Activated T-helper 17 cell treated with anti-CD3 and anti-CD28 coated beads, Interleukin-2, amount 50 U/mL, for 72 hours (primary cell): ENCODE measurements around the gene RAB3B. TPM values are rescaled to one million over a fixed set of nuclear protein-coding genes. Genes with fewer than 3 reads are reported as not detected.
"Not testable (repeated sequence)": the region's sequence is repeated elsewhere in the genome, so short reads cannot be mapped to it uniquely, and the experiment has no call there.

Experiments
- ATAC-seq: fragments of 150-1000 bp; cut with Tn5 transposase; replicated peaks from 2 replicates; pipeline ENCODE4 v1.10.0; 2021; ENCODE audit warnings: mild to moderate bottlenecking, moderate library complexity
- H3K27ac Mint-ChIP-seq: one replicate; pipeline ENCODE4 v1.8.0; 2022; ENCODE audit warnings: mixed read lengths
- H3K27me3 Mint-ChIP-seq: one replicate; pipeline ENCODE4 v1.8.0; 2022; ENCODE audit warnings: mixed read lengths
- H3K36me3 Mint-ChIP-seq: one replicate; pipeline ENCODE4 v1.8.0; 2022; ENCODE audit warnings: low read depth, mild to moderate bottlenecking, mixed read lengths
- H3K4me1 Mint-ChIP-seq: one replicate; pipeline ENCODE4 v1.8.0; 2022; ENCODE audit warnings: mixed read lengths
- H3K4me3 Mint-ChIP-seq: one replicate; pipeline ENCODE4 v1.8.0; 2022; ENCODE audit warnings: mild to moderate bottlenecking, mixed read lengths
- H3K9me3 Mint-ChIP-seq: one replicate; pipeline ENCODE4 v1.8.0; 2022; ENCODE audit warnings: mixed read lengths
- total RNA-seq, 2 donors: library from RNA; stranded (reverse); gene quantifications; one replicate each; pipeline ENCODE4 v1.2.3, GENCODE V29; 2022

The RAB3B gene
- total RNA-seq = under 1 TPM; 0.26 TPM

GRCh38 chr1:51990478-51990965, at the start of gene RAB3B:
Gene RAB3B (minus strand): TSS chr1:51990700. CDS start chr1:51977117, 13,583 bp downstream.
- H3K27ac Mint-ChIP-seq = no peak within 1 kb of the TSS
- no peaks in the 10 kb centered on the region for H3K9me3 Mint-ChIP-seq
- ATAC-seq = peak; percentile 99
- H3K4me1 Mint-ChIP-seq = peaks cover 9% of the 10 kb centered on the region
- no peaks in the 10 kb centered on the region for H3K36me3 Mint-ChIP-seq
- peak within 1 kb of the TSS; percentile 75 for H3K4me3 Mint-ChIP-seq
- H3K27me3 Mint-ChIP-seq = peaks cover 26% of the 10 kb centered on the region

GRCh38 chr1:52037909-52038308, 47.4 kb upstream of the RAB3B start:
- Mint-ChIP-seq H3K4me1 (peaks cover 6% of the 10 kb centered on the region), H3K9me3 (no peaks in the 10 kb centered on the region), H3K36me3 (peaks cover 70% of the 10 kb centered on the region), H3K27ac (no peak overlapping the region), H3K4me3 (no peak overlapping the region), H3K27me3 (no peaks in the 10 kb centered on the region)
- ATAC-seq = no peak

- no peak overlapping the region for H3K27ac Mint-ChIP-seq
- peaks cover 7% of the 10 kb centered on the region for H3K4me1 Mint-ChIP-seq
- ATAC-seq = no peak
- H3K9me3 Mint-ChIP-seq = no peaks in the 10 kb centered on the region
- H3K27me3 Mint-ChIP-seq = no peaks in the 10 kb centered on the region
- peaks cover 74% of the 10 kb centered on the region for H3K36me3 Mint-ChIP-seq
- no peak overlapping the region for H3K4me3 Mint-ChIP-seq
Measured at GRCh38 chr1:52037402-52037814, 46.9 kb upstream of the RAB3B start.

GRCh38 chr1:52034050-52034384, 43.5 kb upstream of the RAB3B start:
- H3K36me3 Mint-ChIP-seq = peaks cover 64% of the 10 kb centered on the region
- H3K27me3 Mint-ChIP-seq = no peaks in the 10 kb centered on the region
- H3K4me1 Mint-ChIP-seq = peaks cover 25% of the 10 kb centered on the region
- H3K4me3 Mint-ChIP-seq = peak overlapping the region; percentile 87
- H3K9me3 Mint-ChIP-seq = no peaks in the 10 kb centered on the region
- no peak for ATAC-seq
- peak overlapping the region; percentile 96 for H3K27ac Mint-ChIP-seq

- peaks cover 60% of the 10 kb centered on the region for H3K36me3 Mint-ChIP-seq
Measured at GRCh38 chr1:52033190-52034049, 42.9 kb upstream of the RAB3B start, which contains the start of gene KTI12. Gene KTI12 (minus strand): TSS chr1:52033810. CDS start chr1:52033761, 49 bp downstream.

GRCh38 chr1:52032785-52033131, 42.3 kb upstream of the RAB3B start:
- Mint-ChIP-seq H3K36me3 (peaks cover 59% of the 10 kb centered on the region), H3K27ac (peak overlapping the region; percentile 96), H3K27me3 (no peaks in the 10 kb centered on the region), H3K4me3 (peak overlapping the region; percentile 87), H3K4me1 (peaks cover 25% of the 10 kb centered on the region), H3K9me3 (no peaks in the 10 kb centered on the region)
- ATAC-seq = peak; percentile 31

More at GRCh38 chr1:52033190-52034049, 42.9 kb upstream of the RAB3B start, which contains the start of gene KTI12:
- Mint-ChIP-seq H3K4me1 (peaks cover 25% of the 10 kb centered on the region), H3K27ac (peak within 1 kb of the TSS; percentile 96), H3K4me3 (peak within 1 kb of the TSS; percentile 87), H3K27me3 (no peaks in the 10 kb centered on the region), H3K9me3 (no peaks in the 10 kb centered on the region)
- peak; percentile 97 for ATAC-seq

- Mint-ChIP-seq H3K4me1 (peaks cover 25% of the 10 kb centered on the region), H3K27ac (peak overlapping the region; percentile 96), H3K36me3 (peaks cover 57% of the 10 kb centered on the region), H3K4me3 (peak overlapping the region; percentile 87), H3K27me3 (no peaks in the 10 kb centered on the region), H3K9me3 (no peaks in the 10 kb centered on the region)
- peak; percentile 13 for ATAC-seq
Measured at GRCh38 chr1:52032124-52032784, 41.8 kb upstream of the RAB3B start.

GRCh38 chr1:52028839-52029238, 38.3 kb upstream of the RAB3B start:
- H3K27ac Mint-ChIP-seq, H3K4me3 Mint-ChIP-seq, H3K9me3 Mint-ChIP-seq, ATAC-seq, H3K27me3 Mint-ChIP-seq: not testable (repeated sequence)
- Mint-ChIP-seq H3K4me1 (peaks cover 21% of the 10 kb centered on the region), H3K36me3 (peaks cover 81% of the 10 kb centered on the region)

GRCh38 chr1:52028328-52028727, 37.8 kb upstream of the RAB3B start:
- Mint-ChIP-seq H3K27ac (no peak overlapping the region), H3K9me3 (no peaks in the 10 kb centered on the region), H3K27me3 (no peaks in the 10 kb centered on the region), H3K36me3 (peaks cover 81% of the 10 kb centered on the region), H3K4me3 (no peak overlapping the region), H3K4me1 (peaks cover 20% of the 10 kb centered on the region)
- ATAC-seq = no peak

GRCh38 chr1:52026278-52026677, 35.8 kb upstream of the RAB3B start:
- Mint-ChIP-seq H3K27me3 (no peaks in the 10 kb centered on the region), H3K4me1 (peaks cover 13% of the 10 kb centered on the region), H3K9me3 (no peaks in the 10 kb centered on the region), H3K4me3 (no peak overlapping the region), H3K36me3 (peaks cover 79% of the 10 kb centered on the region), H3K27ac (no peak overlapping the region)
- peak; percentile 34 for ATAC-seq

GRCh38 chr1:52022133-52022532, 31.6 kb upstream of the RAB3B start:
- H3K9me3 Mint-ChIP-seq = no peaks in the 10 kb centered on the region
- no peak overlapping the region for H3K4me3 Mint-ChIP-seq
- no peak overlapping the region for H3K27ac Mint-ChIP-seq
- H3K27me3 Mint-ChIP-seq = no peaks in the 10 kb centered on the region
- H3K36me3 Mint-ChIP-seq = peaks cover 74% of the 10 kb centered on the region
- ATAC-seq = no peak
- peaks cover 6% of the 10 kb centered on the region for H3K4me1 Mint-ChIP-seq

- H3K27ac Mint-ChIP-seq = no peak overlapping the region
- no peaks in the 10 kb centered on the region for H3K36me3 Mint-ChIP-seq
- H3K27me3 Mint-ChIP-seq = peaks cover 13% of the 10 kb centered on the region
- no peak for ATAC-seq
- no peaks in the 10 kb centered on the region for H3K4me1 Mint-ChIP-seq
- H3K9me3 Mint-ChIP-seq = no peaks in the 10 kb centered on the region
- no peak overlapping the region for H3K4me3 Mint-ChIP-seq
Measured at GRCh38 chr1:52008071-52008809, 17.7 kb upstream of the RAB3B start.

- H3K36me3 Mint-ChIP-seq = no peaks in the 10 kb centered on the region
- H3K4me1 Mint-ChIP-seq = no peaks in the 10 kb centered on the region
- H3K27ac Mint-ChIP-seq = no peak overlapping the region
- no peak for ATAC-seq
- H3K4me3 Mint-ChIP-seq = no peak overlapping the region
- H3K27me3 Mint-ChIP-seq = peaks cover 13% of the 10 kb centered on the region
- no peaks in the 10 kb centered on the region for H3K9me3 Mint-ChIP-seq
Measured at GRCh38 chr1:52007215-52008002, 16.9 kb upstream of the RAB3B start.

- H3K4me3 Mint-ChIP-seq, H3K4me1 Mint-ChIP-seq, H3K36me3 Mint-ChIP-seq, H3K27ac Mint-ChIP-seq, ATAC-seq, H3K9me3 Mint-ChIP-seq: not testable (repeated sequence)
- H3K27me3 Mint-ChIP-seq = peaks cover 13% of the 10 kb centered on the region
Measured at GRCh38 chr1:52006081-52006553, 15.6 kb upstream of the RAB3B start.
